Measurements from ENCODE around the gene IMMP2L.
"Not testable (repeated sequence)": the region's sequence is repeated elsewhere in the genome, so short reads cannot be mapped to it uniquely, and the experiment has no call there.

IMMP2L gene

GRCh38 chr7:111459065-111459756 lies 103.1 kb downstream of the IMMP2L start:
- DNase-seq = no peak

- not testable (repeated sequence) for DNase-seq
These were observed 111.6 kb downstream of the IMMP2L start for GRCh38 chr7:111450705-111451104.

GRCh38 chr7:111447502-111447901 lies 114.8 kb downstream of the IMMP2L start:
- not testable (repeated sequence) for DNase-seq

GRCh38 chr7:111439977-111440376 lies 122.3 kb downstream of the IMMP2L start:
- DNase-seq = no peak

- no peak for DNase-seq
These were observed 123.7 kb downstream of the IMMP2L start for GRCh38 chr7:111438369-111439289.

- no peak for DNase-seq
These were observed 124.6 kb downstream of the IMMP2L start for GRCh38 chr7:111437736-111438135.

- DNase-seq = no peak
These were observed 125.7 kb downstream of the IMMP2L start for GRCh38 chr7:111436608-111437007.

GRCh38 chr7:111433426-111433825 lies 128.9 kb downstream of the IMMP2L start:
- no peak for DNase-seq

GRCh38 chr7:111429781-111430180 lies 132.5 kb downstream of the IMMP2L start:
- DNase-seq = no peak

GRCh38 chr7:111424768-111425167 lies 137.5 kb downstream of the IMMP2L start:
- DNase-seq = peak; percentile 23

GRCh38 chr7:111414374-111414773 lies 147.9 kb downstream of the IMMP2L start:
- DNase-seq = no peak

- no peak for DNase-seq
These were observed 148.6 kb downstream of the IMMP2L start for GRCh38 chr7:111413739-111414138.

GRCh38 chr7:111410899-111411298 lies 151.4 kb downstream of the IMMP2L start:
- no peak for DNase-seq

GRCh38 chr7:111409714-111410422 lies 152.4 kb downstream of the IMMP2L start:
- DNase-seq = no peak

- no peak for DNase-seq
These were observed 153.6 kb downstream of the IMMP2L start for GRCh38 chr7:111408724-111409123.

- no peak for DNase-seq
These were observed 155.0 kb downstream of the IMMP2L start for GRCh38 chr7:111407258-111407657.

- DNase-seq = no peak
These were observed 156.7 kb downstream of the IMMP2L start for GRCh38 chr7:111405621-111406020.

- DNase-seq = no peak
These were observed 160.8 kb downstream of the IMMP2L start for GRCh38 chr7:111401516-111401915.

GRCh38 chr7:111400088-111400487 lies 162.2 kb downstream of the IMMP2L start:
- DNase-seq = no peak

GRCh38 chr7:111394891-111395290 lies 167.4 kb downstream of the IMMP2L start:
- no peak for DNase-seq

GRCh38 chr7:111393011-111393754 lies 169.1 kb downstream of the IMMP2L start:
- peak; percentile 86 for DNase-seq

- no peak for DNase-seq
These were observed 170.0 kb downstream of the IMMP2L start for GRCh38 chr7:111392294-111392693.

- no peak for DNase-seq
These were observed 172.3 kb downstream of the IMMP2L start for GRCh38 chr7:111390000-111390399.
